HCT116 (cell line): Measurements from ENCODE around the gene LCN10.

Experiments used
- EZH2 ChIP-seq: fragments of 200-600 bp; sonication (generic); IDR thresholded peaks from 2 replicates; pipeline ENCODE4 v1.6.1; 2017; ENCODE audit warnings: antibody characterized with exemption, mixed run types
- EZH2phosphoT487 ChIP-seq: fragments of 200-600 bp; IDR thresholded peaks from 2 replicates; pipeline ENCODE4 v1.6.1; 2018; ENCODE audit warnings: antibody characterized with exemption, borderline replicate concordance
- FOSL1 ChIP-seq: IDR thresholded peaks from 2 replicates; pipeline ENCODE4 v1.6.1; 2012; ENCODE audit warnings: low read depth
- POLR2A ChIP-seq: IDR thresholded peaks from 2 replicates; pipeline ENCODE4 v1.7.0; 2011; ENCODE audit warnings: borderline replicate concordance; ENCODE audit not compliant: insufficient read depth, insufficient read length; ENCODE audit errors: extremely low read depth
- POLR2AphosphoS5 ChIP-seq: IDR thresholded peaks from 2 replicates; pipeline ENCODE4 v1.6.1; 2011; ENCODE audit warnings: mild to moderate bottlenecking, low read depth, low read length, moderate library complexity
- SIN3A ChIP-seq: IDR thresholded peaks from 2 replicates; pipeline ENCODE4 v1.6.1; 2012; ENCODE audit warnings: low read depth
- YY1 ChIP-seq: IDR thresholded peaks from 2 replicates; pipeline ENCODE4 v1.6.1; 2011; ENCODE audit warnings: low read length, low read depth, moderate library complexity, mild to moderate bottlenecking; ENCODE audit not compliant: insufficient replicate concordance; ENCODE audit errors: extremely low read depth
- TF ChIP-seq, protein P1 (sequence below): IDR thresholded peaks from 2 replicates; pipeline ENCODE4 v1.6.1; 2012
- TF ChIP-seq, protein P2 (sequence below), 3 experiments: fragments of 200-600 bp in 1 of 3; sonication (generic) in 1 of 3; IDR thresholded peaks in 2 of 3; conservative IDR thresholded peaks in 1 of 3; 2 replicates each; pipeline ENCODE4 v1.5.1; 2012 to 2017; ENCODE audit warnings: low read depth in 2 of 3, low read length in 2 of 3, antibody characterized with exemption in 1 of 3, borderline replicate concordance in 1 of 3, control low read depth in 1 of 3, mild to moderate bottlenecking in 1 of 3, mixed read lengths in 1 of 3, mixed run types in 1 of 3, moderate library complexity in 1 of 3; ENCODE audit not compliant: insufficient read depth in 1 of 3

DNA sequence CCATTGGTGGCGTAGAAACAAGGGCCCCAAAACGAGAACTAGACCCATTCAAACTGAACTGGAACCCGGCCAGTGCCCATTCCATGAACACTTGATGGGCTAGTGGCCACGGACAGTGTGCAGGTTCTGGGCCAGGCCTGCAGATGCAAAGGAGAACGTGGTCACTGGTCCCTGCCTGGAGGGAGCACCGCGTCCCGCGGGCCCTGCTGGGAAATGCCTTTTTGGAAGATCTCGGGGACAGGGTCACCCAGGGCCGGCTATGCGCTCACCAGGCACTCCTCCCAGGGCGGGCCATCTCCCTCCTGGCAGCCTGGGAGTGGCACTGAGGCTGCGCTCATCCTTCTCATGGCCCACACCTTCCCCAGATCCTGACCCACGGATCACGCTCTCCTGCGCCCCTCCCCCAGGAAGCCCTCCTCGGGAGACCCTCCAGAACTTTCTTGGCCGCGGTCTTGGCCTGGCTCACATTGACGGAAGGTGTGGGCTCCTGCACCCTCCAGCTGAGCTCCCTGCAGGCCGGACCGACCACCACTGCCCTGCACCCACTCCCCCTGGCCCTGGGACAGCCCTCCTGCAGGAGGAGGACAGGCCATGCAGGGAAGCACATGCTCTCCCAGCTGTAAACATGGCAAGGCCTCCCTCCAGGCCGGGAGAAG lies 33.2 kb downstream of the LCN10 start:
- TF ChIP-seq EZH2 (no peak), POLR2A (no peak), YY1 (no peak), POLR2AphosphoS5 (no peak), FOSL1 (no peak), SIN3A (no peak), EZH2phosphoT487 (no peak)
- TF ChIP-seq, protein P1, sequence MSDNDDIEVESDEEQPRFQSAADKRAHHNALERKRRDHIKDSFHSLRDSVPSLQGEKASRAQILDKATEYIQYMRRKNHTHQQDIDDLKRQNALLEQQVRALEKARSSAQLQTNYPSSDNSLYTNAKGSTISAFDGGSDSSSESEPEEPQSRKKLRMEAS, result no peak
- TF ChIP-seq, protein P2, sequence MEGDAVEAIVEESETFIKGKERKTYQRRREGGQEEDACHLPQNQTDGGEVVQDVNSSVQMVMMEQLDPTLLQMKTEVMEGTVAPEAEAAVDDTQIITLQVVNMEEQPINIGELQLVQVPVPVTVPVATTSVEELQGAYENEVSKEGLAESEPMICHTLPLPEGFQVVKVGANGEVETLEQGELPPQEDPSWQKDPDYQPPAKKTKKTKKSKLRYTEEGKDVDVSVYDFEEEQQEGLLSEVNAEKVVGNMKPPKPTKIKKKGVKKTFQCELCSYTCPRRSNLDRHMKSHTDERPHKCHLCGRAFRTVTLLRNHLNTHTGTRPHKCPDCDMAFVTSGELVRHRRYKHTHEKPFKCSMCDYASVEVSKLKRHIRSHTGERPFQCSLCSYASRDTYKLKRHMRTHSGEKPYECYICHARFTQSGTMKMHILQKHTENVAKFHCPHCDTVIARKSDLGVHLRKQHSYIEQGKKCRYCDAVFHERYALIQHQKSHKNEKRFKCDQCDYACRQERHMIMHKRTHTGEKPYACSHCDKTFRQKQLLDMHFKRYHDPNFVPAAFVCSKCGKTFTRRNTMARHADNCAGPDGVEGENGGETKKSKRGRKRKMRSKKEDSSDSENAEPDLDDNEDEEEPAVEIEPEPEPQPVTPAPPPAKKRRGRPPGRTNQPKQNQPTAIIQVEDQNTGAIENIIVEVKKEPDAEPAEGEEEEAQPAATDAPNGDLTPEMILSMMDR (IDR thresholded peaks at IDR 0.05 in 2 of 3, conservative IDR thresholded peaks at IDR 0.05 in 1 of 3; ENCODE audit: borderline replicate concordance in 1 of 3, insufficient read depth in 1 of 3, low read depth in 2 of 3, low read length in 2 of 3), result no peak
